Mucosa of descending colon (tissue), 3 donors: Measurements from ENCODE around the gene PHOSPHO2. TPM values are rescaled to one million over a fixed set of nuclear protein-coding genes. Genes with fewer than 3 reads are reported as not detected.

Experiments used
- ATAC-seq: fragments of 200-7000 bp; cut with Tn5 transposase; one replicate; pipeline ENCODE4 v1.9.1; 2020; ENCODE audit warnings: mild to moderate bottlenecking, moderate library complexity
- DNase-seq, 3 donors: peaks; one replicate each; pipeline ENCODE4 v3.0.0-alpha.2; 2020
- H3K36me3 ChIP-seq: fragments of 200-600 bp; one replicate; pipeline ENCODE4 v1.8.0; 2021; ENCODE audit warnings: low read depth, mild to moderate bottlenecking
- H3K4me1 ChIP-seq: fragments of 200-600 bp; one replicate; pipeline ENCODE4 v1.8.0; 2021; ENCODE audit warnings: low read depth, mild to moderate bottlenecking
- H3K4me3 ChIP-seq: fragments of 200-600 bp; one replicate; pipeline ENCODE4 v1.8.0; 2021; ENCODE audit warnings: mild to moderate bottlenecking
- H3K9me3 ChIP-seq: fragments of 200-600 bp; one replicate; pipeline ENCODE4 v1.8.0; 2021; ENCODE audit warnings: mild to moderate bottlenecking
- CTCF ChIP-seq: fragments of 200-600 bp; IDR thresholded peaks from one replicate; pipeline ENCODE4 v1.8.0; 2022; ENCODE audit warnings: antibody characterized with exemption, mild to moderate bottlenecking
- intact Hi-C, 2 donors: fragments of 100-400 bp; cut with DNase I in 1 of 2; cut with micrococcal nuclease in 1 of 2; formaldehyde crosslinking; loops; one replicate each; pipeline versions ENCODE4 v1.11.0 to v1.11.1; 2022; cut with DNase I, micrococcal nuclease
- total RNA-seq, 3 donors: library from RNA; stranded (reverse); fragmentation: NEBNext Ultra II Directional in 2 of 3; extraction: Animal tissue kit (Norgen Biotek cat#: 25700) in 2 of 3; gene quantifications; one replicate each; pipeline versions ENCODE4 v1.2.1 to v1.2.4, GENCODE V29; 2021 to 2023
- donor health status: DM: no; HTN: no; CAD: no; lungs with moderate emphysema.
- donor health status: DM: no; HTN: no; CAD: no.
- donor health status: DM: no; HTN: yes; CAD: no.

The PHOSPHO2 gene
- total RNA-seq, 3 donors from 2014 or later, result 7.3 to 11.4 (median 10.7) TPM

- intact Hi-C loops, result no loop called here
- DNase-seq (no peak), ATAC-seq (no peak)
- Histone ChIP-seq H3K4me3 (no peak overlapping the region), H3K4me1 (no peaks in the 10 kb centered on the region), H3K36me3 (no peaks in the 10 kb centered on the region), H3K9me3 (no peaks in the 10 kb centered on the region)
- no peak for TF ChIP-seq CTCF
Measured at GRCh38 chr2:169673106-169673505, 21.2 kb upstream of the PHOSPHO2 start.

- Histone ChIP-seq H3K36me3 (no peaks in the 10 kb centered on the region), H3K9me3 (no peaks in the 10 kb centered on the region), H3K4me1 (no peaks in the 10 kb centered on the region), H3K4me3 (no peak overlapping the region)
- TF ChIP-seq CTCF, result no peak
- ATAC-seq (no peak), DNase-seq (no peak)
- intact Hi-C loops, result no loop called here
Measured at GRCh38 chr2:169673921-169674320, 20.3 kb upstream of the PHOSPHO2 start.

- ATAC-seq (no peak), DNase-seq (no peak)
- Histone ChIP-seq H3K36me3 (no peaks in the 10 kb centered on the region), H3K4me1 (no peaks in the 10 kb centered on the region), H3K9me3 (no peaks in the 10 kb centered on the region), H3K4me3 (no peak overlapping the region)
- intact Hi-C loops, result no loop called here
- TF ChIP-seq CTCF, result no peak
Measured at GRCh38 chr2:169676357-169676756, 17.9 kb upstream of the PHOSPHO2 start.

- no peak overlapping the region for H3K4me3 ChIP-seq
- H3K36me3 ChIP-seq, result no peaks in the 10 kb centered on the region
- ATAC-seq (no peak), DNase-seq (no peak)
- no peaks in the 10 kb centered on the region for H3K9me3 ChIP-seq
- no peaks in the 10 kb centered on the region for H3K4me1 ChIP-seq
- intact Hi-C loops, result no loop called here
- TF ChIP-seq CTCF, result no peak
Measured at GRCh38 chr2:169676850-169677249, 17.4 kb upstream of the PHOSPHO2 start.

GRCh38 chr2:169683054-169683424 is 11.2 kb upstream of the PHOSPHO2 start:
- Histone ChIP-seq H3K36me3 (no peaks in the 10 kb centered on the region), H3K4me3 (no peak overlapping the region), H3K4me1 (no peaks in the 10 kb centered on the region), H3K9me3 (no peaks in the 10 kb centered on the region)
- intact Hi-C loops, result no loop called here
- no peak for ATAC-seq
- DNase-seq, result no peak
- TF ChIP-seq CTCF, result no peak

- TF ChIP-seq CTCF, result no peak
- no peaks in the 10 kb centered on the region for H3K9me3 ChIP-seq
- ATAC-seq (no peak), DNase-seq (no peak)
- H3K4me1 ChIP-seq, result no peaks in the 10 kb centered on the region
- H3K4me3 ChIP-seq, result no peak overlapping the region
- no peaks in the 10 kb centered on the region for H3K36me3 ChIP-seq
- intact Hi-C loops, result no loop called here
Measured at GRCh38 chr2:169683425-169684134, 10.7 kb upstream of the PHOSPHO2 start.
